Hepatic stellate cell (primary cell): ENCODE data around the gene C1QTNF3.
"Not testable (repeated sequence)": the region's sequence is repeated elsewhere in the genome, so short reads cannot be mapped to it uniquely, and the experiment has no call there.

ENCODE experiments used
- DNase-seq: peaks from one replicate; pipeline ENCODE4 v3.0.0; 2011; ENCODE audit warnings: low spot score

C1QTNF3 gene

DNA sequence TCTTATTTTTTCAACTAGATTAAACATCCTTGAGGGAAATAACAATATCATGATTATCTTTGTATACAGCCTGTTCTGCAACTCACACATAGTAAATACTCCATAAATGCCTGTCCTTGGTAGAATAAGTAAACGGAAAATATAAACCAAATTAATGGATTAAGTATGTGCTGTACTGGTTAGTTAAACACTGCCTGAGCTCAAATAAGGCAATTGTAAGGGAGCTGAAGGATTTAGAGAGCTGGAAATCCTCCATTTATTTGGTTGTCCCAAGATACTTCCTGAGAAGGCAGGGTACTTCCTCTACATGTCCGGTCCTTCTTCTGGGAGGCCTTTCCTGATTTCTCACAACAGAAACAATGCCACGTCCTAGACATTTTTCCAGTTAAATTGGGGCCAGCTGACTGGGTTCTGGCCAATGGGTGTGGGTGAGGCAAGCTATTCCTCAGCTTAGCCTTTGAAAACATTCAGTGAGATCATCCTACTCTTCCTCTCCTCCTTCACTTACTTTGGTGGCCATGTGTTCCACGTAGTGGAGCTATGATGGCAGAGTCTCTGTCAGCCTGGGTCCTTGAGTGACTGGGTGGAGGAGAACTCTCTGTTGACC lies 8.5 kb upstream of the C1QTNF3 start:
- no peak for DNase-seq

DNA sequence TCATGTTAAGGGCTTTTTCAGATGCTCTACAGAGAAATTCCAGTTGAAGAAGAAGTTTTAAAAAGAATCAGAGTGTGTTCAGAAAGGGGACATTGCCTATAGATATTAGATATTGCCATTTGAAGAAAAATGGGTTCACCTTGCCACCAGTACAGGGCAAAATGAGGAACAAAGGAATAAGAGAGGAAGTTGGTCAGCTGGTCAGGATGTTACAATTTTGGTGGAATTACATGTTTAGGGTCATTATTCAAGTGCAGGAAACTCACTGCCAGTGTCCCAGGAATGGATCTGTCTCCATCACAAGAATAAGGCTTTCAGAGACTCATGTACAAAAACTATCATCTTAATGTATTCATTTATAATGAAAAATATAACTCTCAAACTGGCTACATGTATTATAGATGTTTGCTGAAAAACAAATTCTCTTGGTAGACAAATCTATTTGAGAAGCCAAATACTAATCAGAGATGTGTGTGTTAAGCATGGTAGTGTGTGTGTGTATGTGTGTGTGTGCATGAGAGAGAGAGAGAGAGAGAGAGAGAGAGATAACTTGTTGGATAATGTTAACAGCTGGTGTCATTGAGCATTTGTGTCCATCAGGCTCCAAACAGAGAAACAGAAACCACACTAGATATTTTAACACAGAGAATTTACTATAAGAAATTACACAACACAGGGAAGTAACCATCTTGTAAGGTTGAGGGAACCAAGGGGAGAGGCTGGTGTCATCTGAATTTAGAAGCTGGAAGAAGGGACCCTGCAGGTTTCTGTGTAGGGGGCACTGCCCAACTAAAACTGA lies 5.0 kb upstream of the C1QTNF3 start:
- DNase-seq, result no peak

DNA sequence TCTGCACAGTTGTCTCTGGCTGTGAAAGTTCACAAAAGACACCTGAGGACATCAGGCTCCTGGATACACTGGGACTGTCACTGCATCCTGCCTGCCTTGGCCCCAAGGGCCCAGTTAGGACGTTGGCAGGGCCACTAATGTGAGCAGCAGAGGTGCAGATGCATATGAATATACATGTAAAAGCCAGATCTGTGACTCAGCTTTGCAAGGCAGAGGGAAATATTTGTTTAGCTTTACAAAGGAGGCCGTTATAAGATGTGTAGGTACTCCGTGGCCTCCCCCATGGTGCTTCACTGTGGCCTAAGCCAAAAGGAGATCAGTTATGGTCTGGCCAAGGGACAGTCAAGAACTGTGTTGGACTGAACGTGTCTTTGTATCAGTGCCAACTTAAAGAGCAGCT lies 4.1 kb upstream of the C1QTNF3 start:
- no peak for DNase-seq

DNA sequence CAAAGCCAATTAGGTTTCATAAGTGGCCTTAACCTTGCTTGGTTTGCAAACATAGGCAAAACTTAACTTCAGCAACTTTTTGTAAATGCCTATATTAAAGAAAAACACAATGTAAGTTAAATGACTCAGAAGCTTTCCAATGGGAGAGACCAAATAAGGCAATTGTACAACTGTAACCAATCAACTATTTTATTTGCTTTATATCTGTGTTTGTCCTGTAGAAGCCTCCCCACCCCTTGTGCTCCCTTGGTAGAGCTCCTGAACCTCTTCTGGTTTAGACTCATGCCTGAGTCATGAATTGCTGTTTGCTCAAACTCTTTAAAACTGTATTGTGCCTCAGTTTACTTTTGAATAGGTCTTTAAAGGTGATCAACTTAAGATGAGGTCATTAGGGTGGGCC lies 3.0 kb upstream of the C1QTNF3 start:
- DNase-seq, result peak; percentile 36

DNA sequence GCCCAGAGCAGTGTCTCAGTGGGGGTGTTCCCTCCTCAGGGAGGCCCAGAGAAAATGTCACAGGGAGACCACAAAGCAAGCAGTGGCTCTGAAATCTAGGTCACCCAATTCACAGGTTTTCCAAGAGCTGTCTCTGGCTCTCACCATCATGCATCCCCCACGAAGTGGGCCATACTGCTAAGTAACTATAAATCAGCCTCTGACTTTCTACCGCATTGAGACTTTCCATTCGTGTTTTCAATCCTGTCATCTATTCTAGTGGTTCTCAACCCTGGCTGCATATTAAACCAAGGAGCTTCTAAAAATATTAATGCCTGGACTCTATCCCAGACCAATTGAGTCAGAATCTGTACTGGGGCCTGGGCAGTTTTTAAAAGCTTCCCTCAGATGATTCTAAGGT lies 2.0 kb upstream of the C1QTNF3 start:
- DNase-seq, result no peak

DNA sequence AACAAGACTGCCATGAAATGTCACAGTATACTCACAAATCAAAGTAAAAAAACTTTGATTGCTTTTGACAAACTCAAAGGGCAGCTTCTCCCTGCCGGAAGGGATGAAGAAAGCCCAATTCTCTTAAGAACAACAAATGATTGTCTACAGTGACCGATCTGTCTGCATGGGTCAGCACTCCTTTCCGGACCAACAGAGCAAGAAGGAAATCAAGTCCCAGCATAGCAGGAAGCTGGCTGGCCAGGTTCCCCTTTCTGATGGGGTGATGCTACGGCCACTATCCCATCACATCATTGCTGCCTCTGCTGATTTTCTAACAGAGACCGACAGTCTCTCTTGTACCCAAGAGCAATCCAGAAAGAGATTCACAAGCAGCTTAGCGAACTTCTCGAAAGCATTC lies 692 bp downstream of the C1QTNF3 start:
- no peak for DNase-seq

DNA sequence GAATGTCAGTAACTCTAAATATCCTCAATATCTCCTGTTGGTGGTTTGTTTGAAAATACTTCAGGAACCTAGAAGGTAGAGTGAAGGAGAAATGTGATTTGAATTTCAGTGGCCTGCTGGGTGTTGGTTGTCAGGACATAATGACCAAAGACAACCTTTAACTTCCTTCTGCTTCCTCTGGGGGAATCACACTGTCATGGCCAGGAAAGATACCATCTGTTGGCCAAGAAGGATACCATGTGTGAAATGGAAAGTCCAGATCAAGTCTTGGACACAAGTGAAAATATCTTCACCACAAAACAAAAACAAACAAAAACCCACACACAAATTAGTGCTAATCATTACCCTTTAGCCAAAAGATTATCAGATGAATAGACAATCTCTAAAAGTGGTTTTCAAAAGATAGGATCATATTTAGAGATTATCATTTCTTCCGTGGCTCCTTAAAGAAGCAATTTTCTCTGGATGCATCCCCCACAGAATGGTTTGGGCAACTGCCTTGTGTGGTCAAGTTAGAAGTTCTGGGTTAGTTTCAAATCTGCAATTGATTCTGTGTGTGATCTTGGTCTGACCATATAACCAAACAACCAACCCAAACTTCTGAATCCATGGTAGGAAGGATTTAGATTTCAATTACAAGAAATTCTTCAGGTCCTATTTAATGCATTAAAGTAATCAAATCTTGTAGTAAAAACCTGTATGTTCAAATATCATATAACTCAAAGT lies 1.6 kb downstream of the C1QTNF3 start:
- DNase-seq, result no peak

DNA sequence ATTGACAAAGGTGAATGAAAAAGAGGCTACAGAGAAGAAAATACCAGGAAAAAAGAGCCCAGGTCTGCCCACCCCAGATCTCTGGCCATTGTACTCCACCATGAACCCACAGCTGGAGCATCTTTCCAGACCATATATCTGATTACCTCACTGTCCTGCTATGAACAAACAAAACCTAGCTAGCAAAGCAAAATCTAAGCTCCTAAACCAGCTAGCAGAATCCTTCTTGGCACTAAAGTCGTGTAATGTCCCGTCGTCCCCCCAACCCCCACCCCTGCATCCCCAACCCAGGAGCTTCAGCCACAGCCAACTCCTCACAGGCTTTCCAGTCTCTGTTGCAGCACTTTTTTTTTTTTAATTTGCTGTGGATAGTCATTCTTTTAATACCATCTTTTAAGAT lies 2.5 kb downstream of the C1QTNF3 start:
- DNase-seq, result no peak

DNA sequence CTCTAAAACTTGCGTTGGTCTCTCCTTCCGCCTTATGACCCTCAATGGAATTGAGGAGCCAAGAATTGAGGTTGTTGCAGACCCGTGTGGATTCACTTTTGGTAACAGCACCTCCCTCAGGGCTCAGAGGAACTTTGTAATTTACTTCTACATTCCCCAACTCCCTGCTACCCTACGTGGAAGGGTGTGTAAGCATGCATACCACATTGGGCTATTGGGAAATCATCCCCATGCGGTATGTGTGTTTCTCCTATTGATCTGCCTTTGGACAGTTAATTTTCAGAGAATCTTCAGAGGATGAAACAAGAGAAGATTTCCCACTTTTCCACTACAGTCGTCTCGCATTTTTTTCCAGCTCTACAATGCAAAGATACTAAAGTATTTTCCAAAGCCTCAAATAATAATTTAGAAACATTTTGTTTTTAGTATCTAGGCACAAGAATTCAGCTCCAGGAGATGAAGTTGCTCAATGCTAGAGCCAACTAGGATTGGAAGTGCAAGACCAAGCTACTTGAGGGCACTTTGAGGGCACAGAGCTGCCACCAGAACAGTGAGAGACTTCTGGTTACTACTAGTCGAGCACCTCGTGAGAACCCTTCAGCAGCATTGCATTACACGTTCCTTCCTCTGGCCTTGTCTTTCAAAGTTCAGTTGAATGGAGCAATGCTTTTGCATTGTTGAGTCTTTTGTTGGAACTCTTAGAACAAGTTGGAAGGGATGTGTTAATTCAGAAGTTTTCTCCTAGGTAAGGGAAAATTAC lies 3.4 kb downstream of the C1QTNF3 start:
- no peak for DNase-seq

DNA sequence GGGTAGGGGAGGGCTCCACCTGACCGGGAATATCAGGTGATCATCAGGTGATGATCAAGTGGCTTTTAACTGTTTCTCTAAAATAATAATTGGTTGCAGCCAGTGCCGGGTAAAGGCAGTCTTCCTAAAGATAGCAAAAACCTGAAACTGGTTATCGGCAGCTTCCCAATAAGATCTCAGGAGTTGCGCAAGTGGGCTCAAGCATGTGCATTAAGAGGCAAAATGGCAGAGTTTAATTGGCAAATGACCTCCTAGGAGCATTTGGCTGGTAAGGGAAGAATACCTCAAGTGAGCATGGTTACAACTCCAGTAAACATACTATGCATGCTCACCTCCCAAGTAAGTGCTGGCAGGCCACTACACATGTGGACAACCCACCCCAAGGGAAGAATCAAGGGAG lies 4.2 kb downstream of the C1QTNF3 start:
- no peak for DNase-seq

DNA sequence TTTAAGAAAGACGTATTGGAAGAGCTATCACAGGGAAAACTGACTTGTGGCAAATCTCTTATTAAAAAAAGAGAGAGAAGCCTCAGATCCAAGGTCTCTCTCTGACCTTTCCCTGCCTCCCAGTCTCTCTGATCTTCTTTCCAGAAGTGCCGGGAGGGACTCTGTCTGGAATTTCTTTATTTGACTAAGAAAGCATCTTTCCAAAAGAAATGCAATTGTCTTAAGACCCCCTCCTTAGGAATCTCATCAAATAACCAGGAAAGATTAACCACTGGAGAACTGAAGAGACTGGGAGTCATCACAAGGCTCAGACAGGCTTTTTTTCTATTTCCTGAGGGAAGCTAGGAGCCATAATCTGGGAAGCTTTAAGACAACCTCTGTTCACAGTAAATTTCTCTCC lies 4.6 kb downstream of the C1QTNF3 start:
- DNase-seq, result no peak

DNA sequence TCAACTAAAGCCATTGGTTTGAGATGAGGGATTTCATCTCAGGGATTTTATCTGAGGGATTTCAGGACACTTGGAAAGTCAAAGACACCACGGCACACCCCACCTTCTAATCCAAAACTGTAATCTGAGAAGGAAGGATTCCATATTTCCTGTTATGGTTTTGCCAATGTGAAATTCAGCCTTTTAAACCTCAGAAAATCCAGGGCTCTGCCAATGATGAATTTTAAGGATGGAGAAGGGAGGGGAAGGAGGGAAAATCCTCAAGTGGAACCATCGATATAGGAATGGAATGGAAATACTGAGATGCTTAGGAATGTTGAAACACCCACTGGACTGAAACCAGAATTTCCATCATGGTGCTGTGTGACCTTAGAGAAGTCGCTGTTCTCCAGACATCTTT lies 5.3 kb downstream of the C1QTNF3 start:
- DNase-seq, result no peak

DNA sequence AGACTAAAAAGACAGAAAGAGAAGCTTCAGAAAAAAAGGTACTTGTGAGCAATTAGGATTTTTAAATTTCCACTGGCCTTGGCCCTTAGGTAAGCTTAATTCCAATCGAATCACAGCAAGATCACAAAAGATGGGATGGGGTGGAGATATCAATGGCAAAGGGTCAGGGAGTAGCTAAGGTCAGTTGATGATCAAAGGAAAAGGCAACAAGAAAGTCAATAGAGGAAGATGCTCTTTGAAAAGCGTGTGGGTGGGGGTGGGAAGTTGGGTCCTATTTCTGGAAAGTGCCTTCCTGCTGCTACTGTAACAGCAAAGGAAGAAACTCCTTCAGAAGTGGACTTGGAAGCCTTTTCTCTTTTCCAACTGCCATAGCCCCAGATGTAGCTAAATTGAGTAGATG lies 7.3 kb downstream of the C1QTNF3 start:
- DNase-seq, result no peak

DNA sequence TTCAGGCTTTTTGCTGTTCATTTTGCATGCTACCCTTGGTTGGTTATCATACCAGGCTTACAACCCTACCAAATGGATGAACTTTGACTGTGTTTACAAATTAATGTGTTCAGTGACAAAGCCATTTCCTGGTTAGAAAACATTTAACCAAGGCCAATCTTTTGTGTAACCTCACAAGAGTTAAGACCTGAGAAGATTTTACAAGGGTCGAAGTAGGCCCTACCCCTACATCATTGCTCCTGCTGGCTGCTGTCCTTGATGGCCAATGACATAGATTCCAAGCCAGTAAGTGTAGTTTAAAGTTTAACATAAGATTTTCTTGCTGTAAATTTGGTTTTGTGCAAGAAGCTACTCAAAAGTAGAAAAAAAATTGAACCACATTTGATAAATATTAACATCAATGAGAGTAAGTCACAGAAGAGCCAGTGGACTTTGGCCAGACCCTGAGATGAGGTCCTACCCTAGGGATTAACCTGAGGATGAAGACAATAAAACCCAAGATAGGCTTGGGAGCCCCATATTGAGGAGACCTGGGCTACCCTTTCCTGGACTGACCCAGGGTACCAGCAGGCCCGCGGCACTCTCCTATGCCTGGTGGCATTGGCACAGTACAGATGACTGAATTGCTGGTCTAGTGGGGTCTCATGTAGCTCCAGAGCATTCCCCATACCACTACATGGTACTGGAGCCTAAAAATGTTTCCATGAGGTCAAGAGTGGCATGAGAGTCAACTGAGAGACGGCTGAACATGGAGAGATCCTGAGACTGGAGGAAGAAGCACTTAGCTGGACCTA lies 8.3 kb downstream of the C1QTNF3 start:
- no peak for DNase-seq

DNA sequence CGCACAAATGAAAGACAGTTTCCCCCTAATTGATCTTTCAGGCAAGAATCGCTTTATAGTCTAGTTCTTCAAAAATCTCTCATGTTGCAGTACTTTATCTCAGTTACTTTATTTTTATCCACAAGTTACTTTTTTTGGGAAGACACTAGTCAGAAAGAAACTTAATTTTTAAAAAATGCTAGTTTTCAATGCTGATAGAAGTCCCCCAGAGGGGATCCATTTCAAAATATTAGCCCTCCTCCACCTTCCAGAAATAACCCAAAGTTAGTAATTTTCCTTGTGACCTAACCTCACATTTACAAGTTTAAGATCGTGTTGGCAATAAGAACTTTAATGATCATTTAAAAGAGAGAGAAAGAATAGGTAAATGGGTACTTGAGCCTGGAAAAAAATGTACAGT lies 11.0 kb downstream of the C1QTNF3 start:
- no peak for DNase-seq

DNA sequence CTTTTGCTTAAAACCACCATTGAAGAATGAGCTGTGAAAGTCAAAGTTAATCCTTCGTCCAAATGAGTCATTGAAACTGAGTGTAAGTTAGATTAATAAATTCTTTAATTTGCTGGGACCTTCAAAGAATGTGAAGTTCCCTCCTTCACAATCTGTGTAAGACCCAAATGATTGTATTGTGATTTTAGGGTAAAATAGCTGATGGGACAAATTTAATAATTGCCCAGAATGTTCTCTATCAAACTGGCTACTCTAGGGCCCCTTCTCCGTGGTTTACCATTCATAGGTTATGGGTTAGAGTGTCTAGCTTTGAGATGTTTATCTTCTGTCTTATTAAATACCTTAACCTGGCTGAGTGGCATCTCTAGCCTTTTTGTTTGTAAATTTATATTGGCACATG lies 11.9 kb downstream of the C1QTNF3 start:
- no peak for DNase-seq

DNA sequence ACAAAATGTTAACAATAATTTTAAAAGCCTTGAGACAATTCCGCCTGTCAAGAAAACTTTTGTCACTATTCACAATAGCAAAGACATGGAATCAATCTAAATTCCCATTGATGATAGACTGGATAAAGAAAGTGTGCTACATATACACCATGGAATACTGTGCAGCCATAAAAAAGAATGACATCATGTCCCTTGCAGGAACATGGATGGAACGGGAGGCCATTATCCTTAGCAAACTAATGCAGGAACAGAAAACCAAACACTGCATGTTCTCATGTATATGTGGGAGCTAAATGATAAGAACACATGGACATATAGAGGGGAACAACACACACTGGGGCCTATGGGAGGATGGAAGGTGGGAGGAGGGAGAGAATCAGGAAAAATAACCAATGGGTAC lies 12.4 kb downstream of the C1QTNF3 start:
- not testable (repeated sequence) for DNase-seq

DNA sequence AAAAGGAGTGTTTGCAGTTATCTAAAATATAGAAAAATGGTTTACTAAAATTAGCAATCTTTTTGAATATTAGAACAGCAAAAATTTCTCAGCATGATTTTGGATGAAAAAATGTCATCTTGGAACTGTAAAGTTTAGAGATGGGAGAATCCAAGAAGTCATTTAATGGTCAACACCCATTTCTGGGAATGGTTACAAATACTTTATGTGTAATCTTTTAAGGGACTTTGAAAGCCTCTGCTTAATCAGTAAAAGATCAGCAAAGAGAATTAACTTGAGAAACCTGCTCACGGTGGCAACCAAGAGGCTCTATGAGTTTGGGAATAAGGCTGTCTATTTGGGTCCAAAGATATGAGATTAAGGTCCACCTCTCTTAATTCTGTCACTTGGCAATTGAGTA lies 13.0 kb downstream of the C1QTNF3 start:
- DNase-seq, result no peak

DNA sequence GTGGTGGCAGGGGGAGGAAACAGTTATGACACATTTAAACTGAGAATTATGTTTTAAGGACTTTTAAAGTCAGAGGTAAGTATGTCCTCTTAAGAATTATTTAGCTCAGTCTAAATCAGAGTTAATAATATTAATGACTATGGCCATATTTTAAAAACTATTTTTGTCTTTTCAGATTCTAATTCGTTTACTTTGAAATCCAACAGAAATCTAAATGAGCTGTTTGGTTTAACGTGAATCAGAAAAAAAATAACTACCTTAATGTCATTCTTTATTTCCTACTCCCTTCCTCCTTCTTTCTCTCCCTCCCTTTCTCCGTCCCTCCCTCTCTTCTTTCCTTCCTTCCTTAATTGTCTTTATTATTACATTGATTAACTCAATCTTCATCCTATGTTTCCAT lies 14.7 kb downstream of the C1QTNF3 start:
- DNase-seq, result no peak

DNA sequence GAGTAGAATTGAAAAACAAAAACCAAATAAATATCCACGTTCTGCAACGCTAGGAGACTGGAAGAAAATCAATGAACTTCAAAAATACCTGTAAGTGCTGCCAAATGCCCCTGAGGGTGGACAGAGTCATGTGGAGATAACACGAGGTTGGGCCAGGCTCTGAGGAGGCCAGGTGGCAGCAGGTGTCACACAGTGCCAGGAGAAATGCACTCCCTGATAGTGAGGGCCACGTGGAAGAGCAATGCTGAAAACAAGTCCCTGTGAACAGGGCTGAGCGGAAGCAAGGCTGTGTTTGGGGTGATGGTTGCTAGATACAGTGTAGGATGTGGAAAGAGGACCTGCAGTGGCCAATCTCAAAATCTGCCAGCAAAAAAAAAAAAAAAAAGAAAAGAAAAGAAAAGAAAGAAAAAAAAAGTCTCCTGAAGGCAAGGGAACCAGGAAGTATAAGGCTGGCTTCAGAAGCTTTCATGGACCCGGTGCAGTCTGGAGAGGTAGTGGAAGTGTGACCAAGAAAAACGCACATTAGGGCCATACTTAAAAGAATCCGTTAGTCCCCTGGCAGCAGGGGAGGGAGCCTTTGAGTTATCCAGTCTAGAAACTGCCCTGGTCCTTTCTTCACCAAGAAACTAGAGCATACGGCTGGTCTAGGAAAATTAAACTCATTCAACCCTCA lies 16.8 kb downstream of the C1QTNF3 start:
- no peak for DNase-seq

DNA sequence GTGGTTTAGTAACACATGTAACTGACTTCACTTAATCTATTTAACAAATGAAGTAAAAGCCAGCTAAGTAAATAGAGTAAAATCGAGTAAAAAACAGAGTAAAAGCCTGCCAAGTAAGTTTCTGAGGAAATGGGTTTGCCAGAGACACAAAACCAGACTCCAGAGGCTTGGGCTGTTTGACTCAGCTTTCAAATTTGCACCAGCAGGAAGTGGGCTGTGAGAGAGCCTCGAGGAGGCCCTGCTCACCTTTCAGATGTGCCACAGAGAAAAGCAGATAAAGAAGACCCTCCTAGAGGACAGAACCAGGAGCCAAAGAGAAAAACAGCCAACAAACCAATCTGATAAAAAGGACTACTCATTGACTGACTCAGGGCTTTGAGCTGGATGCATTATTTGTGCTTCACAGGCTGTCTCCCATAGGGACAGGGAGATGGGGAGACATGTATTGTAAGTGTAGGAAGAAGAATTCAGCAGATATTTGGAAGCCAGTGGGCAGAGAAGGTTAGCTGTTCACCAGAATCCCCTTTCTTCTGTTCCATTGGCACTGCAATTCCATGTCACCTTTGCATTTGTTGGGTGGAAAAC lies 20.8 kb downstream of the C1QTNF3 start:
- no peak for DNase-seq
